Measurements from ENCODE around the gene FAM83F.

The FAM83F gene

DNA sequence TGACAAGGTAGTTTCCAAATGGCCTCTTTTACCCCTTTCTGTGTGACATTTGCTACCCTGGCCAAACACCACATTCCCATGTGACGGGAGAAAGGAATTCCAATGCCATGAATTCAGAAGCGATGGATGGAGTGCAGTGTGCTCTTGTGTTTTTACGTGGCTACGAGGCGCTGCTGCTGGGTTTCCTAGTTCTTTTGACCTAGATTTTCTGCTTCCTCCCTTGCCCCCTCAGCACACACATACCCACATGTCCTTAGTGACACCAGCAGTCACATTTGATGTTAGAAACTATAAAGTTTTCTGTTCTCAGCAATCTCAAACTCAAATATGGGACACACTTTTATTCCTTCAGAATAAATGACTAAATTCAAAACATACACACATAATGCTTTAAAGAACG, 42.4 kb upstream of the FAM83F start:
- Histone ChIP-seq H3K36me3 (ENCODE audit: insufficient read depth, insufficient read length, low read length) (no peaks in the 10 kb centered on the region), H3K4me1 (ENCODE audit: insufficient read depth, insufficient read length) (no peaks in the 10 kb centered on the region), H3K9me3 (ENCODE audit: insufficient read depth, low read length) (no peaks in the 10 kb centered on the region), H3K4me3 (ENCODE audit: insufficient read length, low read depth) (no peak overlapping the region), H3K9ac (ENCODE audit: insufficient read length, low read depth) (no peak overlapping the region), H3K27me3 (ENCODE audit: insufficient read depth, insufficient read length) (no peaks in the 10 kb centered on the region)
- DNase-seq (ENCODE audit: low read depth, low spot score), result no peak
- TF ChIP-seq SUZ12 (IDR thresholded peaks at IDR 0.05; ENCODE audit: extremely low read depth, insufficient read depth, insufficient read length), result no peak
- no peak for TF ChIP-seq YY1 (IDR thresholded peaks at IDR 0.05; ENCODE audit: insufficient read depth, insufficient read length)
- no peak for TF ChIP-seq ZNF274 (IDR thresholded peaks at IDR 0.05; ENCODE audit: low read depth, low read length)

DNA sequence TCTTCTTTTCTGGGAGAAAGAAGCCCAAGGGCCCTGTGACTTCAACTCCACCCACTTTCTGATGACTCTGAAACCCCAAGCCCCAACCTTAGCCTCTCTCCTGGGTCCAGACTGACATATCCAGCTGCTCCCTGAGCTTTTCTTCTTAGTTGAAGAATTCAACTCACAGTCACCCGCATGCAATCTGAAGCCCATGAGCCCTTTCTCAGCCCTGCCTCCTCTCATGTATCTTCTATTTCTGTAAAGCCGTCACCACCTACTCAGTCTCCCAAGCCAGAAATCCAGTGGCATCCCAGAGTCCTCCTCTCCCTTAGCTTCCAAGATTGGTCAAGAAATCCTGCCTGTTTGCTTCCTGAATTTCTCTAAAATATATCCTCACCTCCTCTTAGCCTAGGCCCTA, 41.7 kb upstream of the FAM83F start:
- no peak overlapping the region for H3K4me3 ChIP-seq (ENCODE audit: insufficient read length, low read depth)
- TF ChIP-seq SUZ12 (IDR thresholded peaks at IDR 0.05; ENCODE audit: extremely low read depth, insufficient read depth, insufficient read length), result no peak
- no peaks in the 10 kb centered on the region for H3K27me3 ChIP-seq (ENCODE audit: insufficient read depth, insufficient read length)
- no peaks in the 10 kb centered on the region for H3K36me3 ChIP-seq (ENCODE audit: insufficient read depth, insufficient read length, low read length)
- DNase-seq (ENCODE audit: low read depth, low spot score), result no peak
- H3K4me1 ChIP-seq (ENCODE audit: insufficient read depth, insufficient read length), result no peaks in the 10 kb centered on the region
- H3K9me3 ChIP-seq (ENCODE audit: insufficient read depth, low read length), result no peaks in the 10 kb centered on the region
- H3K9ac ChIP-seq (ENCODE audit: insufficient read length, low read depth), result no peak overlapping the region

DNA sequence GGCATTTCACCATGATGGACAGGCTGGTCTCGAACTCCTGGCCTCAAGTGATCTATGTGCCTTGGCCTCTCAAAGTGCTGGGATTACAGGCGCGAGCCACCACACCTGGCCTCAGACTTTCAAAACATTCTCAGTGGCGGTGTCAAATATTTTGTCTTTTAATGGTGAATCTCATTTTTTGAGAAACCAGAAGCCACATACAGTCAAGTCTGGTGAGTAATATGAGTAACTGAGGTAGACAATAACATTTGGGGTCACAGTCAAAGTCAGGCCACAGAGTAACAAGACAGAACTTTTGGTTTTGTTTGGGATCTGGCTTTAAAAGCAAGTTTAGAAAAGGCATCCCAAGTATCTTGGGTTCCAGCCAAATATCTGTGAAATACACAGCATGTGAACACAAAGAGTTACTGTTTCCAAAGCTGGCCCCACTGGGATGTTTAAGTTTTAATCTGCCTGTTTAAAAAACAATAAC, 40.1 kb upstream of the FAM83F start:
- DNase-seq (ENCODE audit: low read depth, low spot score), result no peak
- Histone ChIP-seq H3K4me3 (ENCODE audit: insufficient read length, low read depth) (no peak overlapping the region), H3K4me1 (ENCODE audit: insufficient read depth, insufficient read length) (peaks cover 2% of the 10 kb centered on the region), H3K36me3 (ENCODE audit: insufficient read depth, insufficient read length, low read length) (no peaks in the 10 kb centered on the region), H3K27me3 (ENCODE audit: insufficient read depth, insufficient read length) (no peaks in the 10 kb centered on the region), H3K9ac (ENCODE audit: insufficient read length, low read depth) (no peak overlapping the region), H3K9me3 (ENCODE audit: insufficient read depth, low read length) (no peaks in the 10 kb centered on the region)
- TF ChIP-seq SUZ12 (IDR thresholded peaks at IDR 0.05; ENCODE audit: extremely low read depth, insufficient read depth, insufficient read length) (no peak), ZNF274 (IDR thresholded peaks at IDR 0.05; ENCODE audit: low read depth, low read length) (no peak), YY1 (IDR thresholded peaks at IDR 0.05; ENCODE audit: insufficient read depth, insufficient read length) (no peak)

DNA sequence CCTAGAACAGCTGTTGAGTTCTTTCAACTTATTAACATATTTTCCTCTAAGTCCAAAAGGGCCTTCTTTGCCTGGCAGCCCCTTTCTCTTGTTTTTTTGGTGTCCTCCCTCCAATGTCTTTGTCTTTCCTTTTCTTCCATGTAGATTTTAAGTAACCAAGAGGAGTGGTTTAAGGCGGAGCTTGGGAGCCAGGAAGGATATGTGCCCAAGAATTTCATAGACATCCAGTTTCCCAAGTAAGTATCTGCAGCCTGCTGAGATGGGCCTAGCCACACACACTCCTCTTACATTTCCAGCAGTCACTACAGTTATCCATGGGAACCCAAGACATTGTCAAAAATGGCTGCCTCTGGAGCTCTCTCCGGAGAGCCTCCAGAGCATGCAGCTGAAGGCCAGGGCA, 39.1 kb upstream of the FAM83F start:
- Histone ChIP-seq H3K9me3 (ENCODE audit: insufficient read depth, low read length) (no peaks in the 10 kb centered on the region), H3K4me3 (ENCODE audit: insufficient read length, low read depth) (no peak overlapping the region), H3K4me1 (ENCODE audit: insufficient read depth, insufficient read length) (peaks cover 7% of the 10 kb centered on the region), H3K36me3 (ENCODE audit: insufficient read depth, insufficient read length, low read length) (no peaks in the 10 kb centered on the region), H3K27me3 (ENCODE audit: insufficient read depth, insufficient read length) (no peaks in the 10 kb centered on the region), H3K9ac (ENCODE audit: insufficient read length, low read depth) (no peak overlapping the region)
- TF ChIP-seq ZNF274 (IDR thresholded peaks at IDR 0.05; ENCODE audit: low read depth, low read length) (no peak), SUZ12 (IDR thresholded peaks at IDR 0.05; ENCODE audit: extremely low read depth, insufficient read depth, insufficient read length) (no peak), YY1 (IDR thresholded peaks at IDR 0.05; ENCODE audit: insufficient read depth, insufficient read length) (no peak)
- DNase-seq (ENCODE audit: low read depth, low spot score), result no peak

DNA sequence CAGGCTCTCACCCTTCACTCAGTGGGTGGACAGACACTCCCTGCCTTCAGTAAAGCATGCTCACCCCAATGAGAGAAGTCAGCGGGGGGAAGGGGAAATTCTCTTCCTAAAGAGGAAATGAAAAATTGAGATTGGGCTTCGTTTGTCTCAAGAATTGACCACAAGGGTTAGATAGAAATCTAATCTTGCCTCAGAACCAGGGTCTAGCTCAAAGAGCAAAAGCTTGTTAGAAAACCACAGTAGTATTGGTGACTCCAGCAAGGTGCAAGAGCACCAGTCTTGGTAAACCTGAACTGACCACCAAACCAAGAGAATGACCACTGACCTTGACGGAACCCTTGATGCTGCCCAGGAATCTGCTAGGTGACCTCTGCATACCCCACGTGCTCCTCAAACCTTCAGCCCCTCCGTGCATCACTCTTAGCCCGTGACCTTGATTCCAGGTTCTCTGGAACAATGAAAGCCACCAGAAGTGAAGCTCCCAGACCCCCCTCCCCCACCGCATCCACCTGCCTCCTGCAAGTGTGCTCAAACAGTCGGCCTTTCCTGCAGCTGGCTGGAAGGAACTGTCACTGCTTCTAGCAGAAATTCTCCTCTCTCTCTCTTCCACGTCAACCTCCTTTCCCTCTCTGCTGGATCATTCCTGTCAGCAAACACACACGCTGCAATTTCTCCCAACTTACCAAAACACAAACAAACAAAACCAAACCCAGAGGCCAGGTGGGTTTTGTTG, 37.7 kb upstream of the FAM83F start:
- Histone ChIP-seq H3K36me3 (ENCODE audit: insufficient read depth, insufficient read length, low read length) (no peaks in the 10 kb centered on the region), H3K27me3 (ENCODE audit: insufficient read depth, insufficient read length) (no peaks in the 10 kb centered on the region), H3K4me1 (ENCODE audit: insufficient read depth, insufficient read length) (peaks cover 7% of the 10 kb centered on the region), H3K9ac (ENCODE audit: insufficient read length, low read depth) (no peak overlapping the region), H3K4me3 (ENCODE audit: insufficient read length, low read depth) (no peak overlapping the region), H3K9me3 (ENCODE audit: insufficient read depth, low read length) (no peaks in the 10 kb centered on the region)
- DNase-seq (ENCODE audit: low read depth, low spot score), result no peak
- TF ChIP-seq YY1 (IDR thresholded peaks at IDR 0.05; ENCODE audit: insufficient read depth, insufficient read length), result no peak
- no peak for TF ChIP-seq ZNF274 (IDR thresholded peaks at IDR 0.05; ENCODE audit: low read depth, low read length)
- TF ChIP-seq SUZ12 (IDR thresholded peaks at IDR 0.05; ENCODE audit: extremely low read depth, insufficient read depth, insufficient read length), result no peak

DNA sequence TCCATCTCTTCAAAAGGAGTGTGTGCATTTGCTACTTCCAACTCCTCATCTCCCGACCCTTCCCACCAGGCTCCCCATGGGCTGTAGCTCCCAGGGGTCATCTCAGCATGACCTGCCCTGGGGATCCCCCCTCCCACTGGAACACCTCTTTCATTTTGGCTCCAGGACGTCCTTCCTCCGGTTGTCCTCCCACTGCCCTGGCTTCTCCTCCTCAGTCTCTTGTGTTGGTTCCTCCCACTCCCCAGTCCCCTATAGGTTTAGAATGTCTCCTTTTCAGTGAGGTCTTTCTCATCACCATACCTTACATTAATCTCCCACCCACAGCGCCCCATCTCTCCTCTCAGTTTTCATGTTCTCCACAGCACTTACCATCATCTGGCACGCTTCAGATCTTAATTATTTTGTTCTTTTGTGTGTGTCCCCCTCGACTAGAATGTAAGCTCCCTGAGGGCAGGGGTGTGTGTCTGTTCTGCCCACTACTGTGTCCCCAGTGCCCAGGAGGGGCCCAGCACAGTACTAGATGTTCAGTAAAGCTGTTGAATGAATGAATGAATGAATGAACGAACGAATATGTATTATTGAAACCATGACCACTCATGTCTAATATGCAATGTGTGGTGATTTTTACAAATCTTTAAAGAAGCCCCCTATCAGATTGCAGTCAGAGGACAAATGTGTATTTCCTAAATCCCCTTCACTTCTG, 36.6 kb upstream of the FAM83F start:
- Histone ChIP-seq H3K4me3 (ENCODE audit: insufficient read length, low read depth) (no peak overlapping the region), H3K9me3 (ENCODE audit: insufficient read depth, low read length) (no peaks in the 10 kb centered on the region), H3K9ac (ENCODE audit: insufficient read length, low read depth) (no peak overlapping the region)

DNA sequence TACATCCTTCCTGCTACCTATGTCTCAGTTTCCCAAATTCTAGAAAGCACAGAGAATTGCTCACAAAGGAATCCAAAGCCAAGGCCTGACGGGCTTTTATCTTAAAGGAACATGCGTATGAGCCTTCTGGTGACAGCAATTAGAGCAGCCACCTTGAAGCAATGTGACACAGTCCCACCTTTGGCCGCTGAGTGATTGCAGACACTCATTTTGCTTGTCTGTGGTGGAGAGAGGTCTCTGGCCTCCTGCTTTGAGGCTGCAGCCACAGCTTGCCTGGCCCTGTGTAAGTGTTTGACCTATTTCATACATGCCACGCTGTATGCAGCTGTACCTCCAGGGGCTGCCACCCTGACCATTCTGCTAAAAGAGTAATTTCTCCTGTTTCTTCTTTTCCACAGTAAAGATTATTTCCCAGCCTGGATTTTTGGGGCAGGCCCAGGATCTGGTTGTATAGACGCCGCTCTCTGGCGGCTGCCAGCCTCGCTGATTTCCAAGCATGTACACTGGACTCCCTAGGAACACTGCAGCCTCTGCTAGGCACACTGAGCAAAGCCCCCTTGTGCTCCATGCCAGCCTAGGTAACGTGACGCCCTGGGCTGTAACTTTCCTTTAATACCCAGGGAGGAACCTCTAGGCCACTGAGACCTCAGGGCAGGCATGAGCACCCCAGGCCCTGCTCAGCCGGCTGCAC, 35.7 kb upstream of the FAM83F start:
- Histone ChIP-seq H3K4me1 (ENCODE audit: insufficient read depth, insufficient read length) (peaks cover 7% of the 10 kb centered on the region), H3K4me3 (ENCODE audit: insufficient read length, low read depth) (no peak overlapping the region), H3K9ac (ENCODE audit: insufficient read length, low read depth) (no peak overlapping the region), H3K27me3 (ENCODE audit: insufficient read depth, insufficient read length) (no peaks in the 10 kb centered on the region), H3K9me3 (ENCODE audit: insufficient read depth, low read length) (no peaks in the 10 kb centered on the region), H3K36me3 (ENCODE audit: insufficient read depth, insufficient read length, low read length) (no peaks in the 10 kb centered on the region)
- DNase-seq (ENCODE audit: low read depth, low spot score), result no peak
- no peak for TF ChIP-seq ZNF274 (IDR thresholded peaks at IDR 0.05; ENCODE audit: low read depth, low read length)
- no peak for TF ChIP-seq SUZ12 (IDR thresholded peaks at IDR 0.05; ENCODE audit: extremely low read depth, insufficient read depth, insufficient read length)

More for the DNA sequence above, 36.6 kb upstream of the FAM83F start:
- Histone ChIP-seq H3K4me1 (ENCODE audit: insufficient read depth, insufficient read length) (peaks cover 7% of the 10 kb centered on the region), H3K36me3 (ENCODE audit: insufficient read depth, insufficient read length, low read length) (no peaks in the 10 kb centered on the region), H3K27me3 (ENCODE audit: insufficient read depth, insufficient read length) (no peaks in the 10 kb centered on the region)
- TF ChIP-seq SUZ12 (IDR thresholded peaks at IDR 0.05; ENCODE audit: extremely low read depth, insufficient read depth, insufficient read length), result no peak
- TF ChIP-seq ZNF274 (IDR thresholded peaks at IDR 0.05; ENCODE audit: low read depth, low read length), result no peak
- DNase-seq (ENCODE audit: low read depth, low spot score), result no peak
